Measurements from ENCODE around the gene GRID1.

- TF ChIP-seq CTCF (IDR thresholded peaks at IDR 0.05) (no peak), ZFX (IDR thresholded peaks at IDR 0.05; ENCODE audit: borderline replicate concordance) (no peak)
Measured at GRCh38 chr10:85915245-85915846, 451.2 kb downstream of the GRID1 start.

All from 22Rv1 (cell line).